ENCODE measurements around the gene TRPM5. TPM values are rescaled to one million over a fixed set of nuclear protein-coding genes. Genes with fewer than 3 reads are reported as not detected.

TRPM5 gene
- total RNA-seq, 1 experiment from 2014 or later, result not detected

DNA sequence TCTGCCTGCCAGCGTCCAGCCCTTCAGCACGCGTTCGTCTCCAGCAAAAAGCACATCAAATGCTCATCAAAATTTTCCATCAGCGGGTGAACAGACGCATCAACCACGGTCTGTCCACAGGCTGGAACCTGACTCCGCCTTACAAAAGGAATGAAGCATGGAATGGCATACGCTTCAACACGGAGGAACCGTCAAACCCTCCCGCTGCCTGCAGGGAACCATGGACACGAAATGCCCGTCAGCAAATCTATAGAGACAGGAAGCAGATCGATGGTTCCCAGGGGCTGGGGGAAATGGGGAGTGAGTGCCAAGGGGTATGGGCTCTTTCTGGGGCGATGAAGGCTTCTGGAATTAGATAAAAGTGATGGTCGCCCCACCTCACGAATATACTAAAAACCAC, 27.5 kb downstream of the TRPM5 start:
- DNase-seq (ENCODE audit: low spot score), result no peak
- intact Hi-C loops (cut with micrococcal nuclease; ENCODE audit: unreplicated experiment), result no loop called here
- no peaks in the 10 kb centered on the region for H3K9me3 ChIP-seq (ENCODE audit: low read depth, low read length, poor library complexity, severe bottlenecking)
- ChIA-PET CTCF (interaction anchor here (0.6 kb wide), 1 partner anchor 461 kb away, joined by 3 read pairs; no protein-coding TSS in a partner anchor), POLR2A (ENCODE audit: low non-redundant PET) (no interaction called here)
- BruUV-seq (replicated peaks), result no TSS peak
- no peak overlapping the region for H3K27ac ChIP-seq (ENCODE audit: low read depth, low read length, poor library complexity, severe bottlenecking)
- no peaks in the 10 kb centered on the region for H3K27me3 ChIP-seq (replicated peaks; ENCODE audit: insufficient read depth, low read depth, low read length, poor library complexity)
- TF ChIP-seq CTCF (conservative IDR thresholded peaks at IDR 0.05; ENCODE audit: low read depth, low read length), result no peak
- H3K36me3 ChIP-seq (ENCODE audit: insufficient read depth, low read length, poor library complexity, severe bottlenecking), result no peaks in the 10 kb centered on the region
- H3K4me3 ChIP-seq (ENCODE audit: low read depth, low read length, poor library complexity, severe bottlenecking), result no peak overlapping the region
- no peaks in the 10 kb centered on the region for H3K4me1 ChIP-seq (ENCODE audit: insufficient read depth, low read length, poor library complexity, severe bottlenecking)

DNA sequence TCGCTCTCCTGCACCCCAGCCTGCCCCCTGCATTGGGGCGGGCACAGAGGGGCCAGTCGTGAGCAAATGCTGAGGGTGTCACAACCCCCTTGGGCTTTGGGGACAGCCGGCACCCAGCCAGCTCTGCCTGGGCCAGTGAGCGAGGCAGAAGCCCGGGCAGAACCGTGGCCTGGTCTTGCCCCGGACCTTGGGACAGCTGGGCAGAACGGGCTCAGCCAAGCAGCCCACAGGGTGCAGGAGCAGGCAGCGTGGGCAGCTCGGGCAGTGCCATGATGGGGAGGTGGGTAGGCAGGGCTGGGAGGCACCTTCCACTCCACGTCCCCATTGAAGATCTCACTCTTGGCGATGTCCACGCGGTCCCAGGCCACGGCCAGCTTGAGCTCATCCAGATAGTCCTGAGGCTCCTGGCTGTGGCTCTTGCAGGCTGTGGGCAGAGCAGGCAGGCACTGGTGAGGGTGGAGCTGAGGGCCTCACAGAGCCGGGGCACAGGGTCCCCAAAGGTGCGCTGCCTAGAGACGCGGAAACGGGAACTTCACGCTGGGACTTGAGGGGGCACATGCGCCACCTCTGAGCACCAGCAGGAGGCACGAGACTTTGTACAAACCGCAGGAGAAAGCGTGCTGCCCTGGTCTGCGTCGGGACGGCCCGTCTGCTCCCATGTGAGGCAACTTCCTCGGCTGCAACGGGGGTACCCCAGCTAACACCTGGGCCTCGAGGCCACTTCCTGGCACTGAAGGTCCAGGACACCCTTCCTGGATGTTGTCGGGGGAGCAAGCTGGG, 28.5 kb downstream of the TRPM5 start:
- H3K4me3 ChIP-seq (ENCODE audit: low read depth, low read length, poor library complexity, severe bottlenecking), result no peak overlapping the region
- TF ChIP-seq EZH2 (IDR thresholded peaks at IDR 0.05; ENCODE audit: borderline replicate concordance, low read depth, low read length, poor library complexity, severe bottlenecking) (no peak), CTCF (conservative IDR thresholded peaks at IDR 0.05; ENCODE audit: low read depth, low read length) (no peak)
- H3K27ac ChIP-seq (ENCODE audit: low read depth, low read length, poor library complexity, severe bottlenecking), result no peak overlapping the region
- no peaks in the 10 kb centered on the region for H3K36me3 ChIP-seq (ENCODE audit: insufficient read depth, low read length, poor library complexity, severe bottlenecking)
- ChIA-PET CTCF (no interaction called here), POLR2A (ENCODE audit: low non-redundant PET) (no interaction called here)
- no peak for DNase-seq (ENCODE audit: low spot score)
- no peaks in the 10 kb centered on the region for H3K9me3 ChIP-seq (ENCODE audit: low read depth, low read length, poor library complexity, severe bottlenecking)
- no peaks in the 10 kb centered on the region for H3K27me3 ChIP-seq (replicated peaks; ENCODE audit: insufficient read depth, low read depth, low read length, poor library complexity)
- intact Hi-C loops (cut with micrococcal nuclease; ENCODE audit: unreplicated experiment), result no loop called here
- BruUV-seq (replicated peaks), result no TSS peak
- no peaks in the 10 kb centered on the region for H3K4me1 ChIP-seq (ENCODE audit: insufficient read depth, low read length, poor library complexity, severe bottlenecking)

DNA sequence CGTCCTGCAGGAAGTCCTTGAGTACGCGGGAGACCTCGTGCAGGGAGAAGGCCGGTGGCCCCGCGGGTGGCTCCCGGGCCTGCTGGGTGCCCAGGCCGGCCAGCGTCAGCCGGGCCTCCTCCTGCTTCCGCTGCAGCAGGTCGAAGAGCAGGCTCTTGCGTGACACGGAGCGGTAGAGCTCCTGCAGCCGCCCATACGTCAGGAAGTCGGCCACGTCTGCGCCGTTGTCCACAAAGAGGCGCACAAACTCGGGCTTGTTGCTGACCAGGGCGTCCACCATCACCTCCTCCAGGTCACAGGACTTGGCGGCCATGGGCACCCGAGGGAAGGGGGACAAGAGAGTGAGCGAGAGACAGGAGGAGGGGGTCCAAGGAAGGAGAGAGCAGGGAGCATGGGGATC, 29.1 kb downstream of the TRPM5 start:
- Histone ChIP-seq H3K4me3 (ENCODE audit: low read depth, low read length, poor library complexity, severe bottlenecking) (no peak overlapping the region), H3K27me3 (replicated peaks; ENCODE audit: insufficient read depth, low read depth, low read length, poor library complexity) (no peaks in the 10 kb centered on the region), H3K27ac (ENCODE audit: low read depth, low read length, poor library complexity, severe bottlenecking) (no peak overlapping the region), H3K36me3 (ENCODE audit: insufficient read depth, low read length, poor library complexity, severe bottlenecking) (no peaks in the 10 kb centered on the region), H3K9me3 (ENCODE audit: low read depth, low read length, poor library complexity, severe bottlenecking) (no peaks in the 10 kb centered on the region), H3K4me1 (ENCODE audit: insufficient read depth, low read length, poor library complexity, severe bottlenecking) (no peaks in the 10 kb centered on the region)
- TF ChIP-seq CTCF (conservative IDR thresholded peaks at IDR 0.05; ENCODE audit: low read depth, low read length) (no peak), EZH2 (IDR thresholded peaks at IDR 0.05; ENCODE audit: borderline replicate concordance, low read depth, low read length, poor library complexity, severe bottlenecking) (no peak)
- intact Hi-C loops (cut with micrococcal nuclease; ENCODE audit: unreplicated experiment), result no loop called here
- POLR2A ChIA-PET (ENCODE audit: low non-redundant PET), result no interaction called here
- CTCF ChIA-PET, result no interaction called here
- BruUV-seq (replicated peaks), result no TSS peak
- no peak for DNase-seq (ENCODE audit: low spot score)
